HL-60/S4 treated with retinoic acid at 250 ng/mL for 4 days and 3 days (cell line): ENCODE data around the gene ACTN1.

Experiments used
- in situ Hi-C: fragments of 300-500 bp; cut with MboI; formaldehyde crosslinking; loops from 2 replicates; pipeline ENCODE4 v1.7.0; 2022; ENCODE audit warnings: low sequenced_read_pairs

Gene ACTN1

GRCh38 chr14:68841016-68841809, 137.9 kb downstream of the ACTN1 start:
- in situ Hi-C loops = loop anchor here (25.0 kb wide), 1 partner anchor 904 kb away; no protein-coding TSS in a partner anchor

DNA sequence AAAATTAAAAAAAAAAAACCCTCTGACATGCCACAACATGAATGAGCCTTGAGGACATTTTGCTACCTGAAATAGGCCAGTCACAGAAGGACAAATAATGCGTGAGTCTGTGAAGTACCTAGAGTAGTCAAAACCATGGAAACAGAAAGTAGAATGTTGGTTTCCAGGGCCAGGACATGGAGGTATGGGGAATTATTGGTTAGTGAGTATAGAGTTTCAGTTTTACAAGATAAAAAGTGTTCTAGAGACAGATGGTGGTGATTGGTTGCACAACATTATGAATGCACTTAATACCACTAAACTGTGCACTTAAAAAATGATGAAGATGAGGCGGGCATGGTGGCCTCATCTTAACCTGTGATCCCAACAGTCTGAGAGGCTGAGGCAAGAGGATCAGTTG, 138.6 kb downstream of the ACTN1 start:
- in situ Hi-C loops = loop anchor here (25.0 kb wide), 1 partner anchor 903 kb away; no protein-coding TSS in a partner anchor

GRCh38 chr14:68836082-68836481, 143.0 kb downstream of the ACTN1 start:
- in situ Hi-C loops = loop anchor here (25.0 kb wide), 1 partner anchor 899 kb away; no protein-coding TSS in a partner anchor

DNA sequence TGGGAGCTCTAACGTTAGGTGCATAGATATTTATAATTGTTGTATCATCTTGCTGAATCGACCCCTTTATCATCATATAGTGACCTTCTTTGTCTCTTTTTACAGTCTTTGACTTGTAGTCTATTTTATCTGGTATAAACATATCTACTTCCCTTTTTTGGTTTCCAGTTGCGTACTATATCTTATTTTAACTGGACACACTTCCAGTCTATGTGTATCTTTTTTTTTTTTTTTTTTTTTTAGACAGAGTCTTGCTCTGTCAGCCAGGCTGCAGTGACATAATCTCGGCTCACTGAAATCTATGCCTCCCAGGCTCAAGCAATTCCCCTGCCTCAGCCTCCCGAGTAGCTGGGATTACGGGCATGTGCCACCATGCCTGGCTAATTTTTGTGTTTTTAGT, 144.3 kb downstream of the ACTN1 start:
- in situ Hi-C loops = loop anchor here (25.0 kb wide), 1 partner anchor 898 kb away; no protein-coding TSS in a partner anchor

GRCh38 chr14:68828698-68829097, 150.4 kb downstream of the ACTN1 start:
- in situ Hi-C loops = loop anchor here (25.0 kb wide), 1 partner anchor 891 kb away; no protein-coding TSS in a partner anchor

DNA sequence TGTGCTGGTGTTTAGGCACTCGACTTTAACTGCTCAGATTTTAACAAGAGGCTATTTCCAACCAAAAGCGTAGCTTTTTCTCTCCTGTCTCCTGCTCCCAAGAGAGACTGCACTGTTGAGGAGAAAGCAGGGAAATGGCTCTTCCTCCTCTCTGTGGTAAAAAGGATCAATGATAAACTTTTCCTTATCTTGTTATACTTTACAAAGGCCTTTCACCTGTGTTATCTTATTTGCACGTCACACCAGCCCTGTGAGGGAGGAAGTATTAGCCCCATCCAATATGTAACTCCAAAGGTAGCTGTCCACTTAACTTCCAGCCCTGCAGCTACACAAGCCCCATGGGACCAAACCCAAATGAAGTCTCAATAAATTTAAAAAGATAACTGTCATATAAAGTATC, 153.4 kb downstream of the ACTN1 start:
- in situ Hi-C loops = loop anchor here (25.0 kb wide), 1 partner anchor 888 kb away; no protein-coding TSS in a partner anchor

DNA sequence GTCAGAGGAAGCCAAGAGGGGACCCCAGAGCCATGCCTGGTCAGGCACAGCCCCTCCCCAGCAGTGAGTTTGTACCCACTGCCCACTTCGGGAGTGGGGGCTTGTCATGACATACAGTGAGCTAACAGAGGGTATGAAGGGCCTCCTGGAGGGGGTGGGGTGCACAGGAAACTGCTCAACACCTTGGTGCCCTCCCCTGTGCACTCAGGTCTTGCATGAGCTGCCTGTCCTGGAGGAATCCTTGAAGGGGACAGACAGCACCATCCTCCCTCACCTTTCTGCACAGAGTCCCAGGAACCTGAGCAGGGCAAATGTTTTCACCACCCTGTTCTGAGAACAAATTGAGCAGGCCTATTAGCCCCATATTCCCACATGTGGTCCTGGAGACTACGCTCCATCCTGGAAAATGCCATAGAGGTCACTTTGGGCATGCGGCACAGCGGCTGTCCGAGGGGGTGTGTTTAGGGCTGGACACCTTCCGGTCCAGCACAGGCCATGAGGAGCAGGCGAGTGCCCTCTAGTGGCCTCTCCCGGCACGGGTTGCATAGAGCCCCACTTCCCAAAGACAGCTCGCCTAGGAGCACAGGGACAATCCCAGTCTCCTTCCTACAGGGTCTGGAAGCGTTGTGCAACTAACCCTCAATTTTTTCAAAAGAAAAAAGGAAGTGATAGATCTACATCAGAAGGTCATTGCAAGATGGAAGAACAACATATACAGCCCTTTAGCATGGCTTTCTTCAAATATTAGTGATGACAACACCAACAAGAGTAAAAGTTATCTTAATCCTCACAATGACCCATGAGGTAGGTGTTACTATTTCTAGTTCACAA, 154.4 kb downstream of the ACTN1 start:
- in situ Hi-C loops = loop anchor here (25.0 kb wide), 3 partner anchors 562 to 987 kb away; no protein-coding TSS in a partner anchor

- in situ Hi-C loops = loop anchor here (25.0 kb wide), 2 partner anchors 562 to 987 kb away; no protein-coding TSS in a partner anchor
These were observed 154.9 kb downstream of the ACTN1 start for GRCh38 chr14:68824207-68824516.
